Pulmonary artery endothelial cell (primary cell): ENCODE data around the gene MPO. TPM values are rescaled to one million over a fixed set of nuclear protein-coding genes. Genes with fewer than 3 reads are reported as not detected.

Experiments used
- DNase-seq: peaks from one replicate; pipeline ENCODE4 v3.0.0-alpha.2; 2011; ENCODE audit warnings: low read depth, low spot score
- total RNA-seq: library from RNA; depleted of rRNA; stranded (reverse); fragments of >200 nt; gene quantifications from 2 replicates; pipeline ENCODE4 v1.2.3, GENCODE V29; 2014

Gene MPO
- total RNA-seq, 1 donor from 2014 or later, result under 0.01 TPM

- no peak for DNase-seq
Observed at GRCh38 chr17:58306131-58306951, 25.6 kb upstream of the MPO start.

DNA sequence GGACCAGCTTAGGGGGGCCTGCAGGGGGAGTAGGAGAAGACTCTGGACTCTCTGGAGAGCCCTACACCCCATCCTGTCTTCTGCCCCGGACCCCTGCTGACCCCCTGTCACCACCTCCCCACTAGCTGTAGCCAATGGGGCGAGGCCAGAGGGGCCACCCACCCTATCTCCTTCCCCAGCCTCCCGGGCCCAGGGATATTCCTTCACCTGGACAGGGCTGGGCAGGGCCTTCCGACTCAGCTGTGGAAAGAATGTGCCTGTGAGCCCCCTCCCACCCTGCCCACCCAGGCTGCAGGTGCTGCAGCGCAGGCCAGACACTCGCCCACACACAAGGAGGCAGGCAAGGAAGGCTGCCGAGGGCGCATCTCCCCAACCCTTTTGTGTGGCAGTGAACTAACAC lies 24.9 kb upstream of the MPO start:
- DNase-seq, result no peak

- no peak for DNase-seq
Observed at GRCh38 chr17:58304750-58305486, 24.2 kb upstream of the MPO start.

DNA sequence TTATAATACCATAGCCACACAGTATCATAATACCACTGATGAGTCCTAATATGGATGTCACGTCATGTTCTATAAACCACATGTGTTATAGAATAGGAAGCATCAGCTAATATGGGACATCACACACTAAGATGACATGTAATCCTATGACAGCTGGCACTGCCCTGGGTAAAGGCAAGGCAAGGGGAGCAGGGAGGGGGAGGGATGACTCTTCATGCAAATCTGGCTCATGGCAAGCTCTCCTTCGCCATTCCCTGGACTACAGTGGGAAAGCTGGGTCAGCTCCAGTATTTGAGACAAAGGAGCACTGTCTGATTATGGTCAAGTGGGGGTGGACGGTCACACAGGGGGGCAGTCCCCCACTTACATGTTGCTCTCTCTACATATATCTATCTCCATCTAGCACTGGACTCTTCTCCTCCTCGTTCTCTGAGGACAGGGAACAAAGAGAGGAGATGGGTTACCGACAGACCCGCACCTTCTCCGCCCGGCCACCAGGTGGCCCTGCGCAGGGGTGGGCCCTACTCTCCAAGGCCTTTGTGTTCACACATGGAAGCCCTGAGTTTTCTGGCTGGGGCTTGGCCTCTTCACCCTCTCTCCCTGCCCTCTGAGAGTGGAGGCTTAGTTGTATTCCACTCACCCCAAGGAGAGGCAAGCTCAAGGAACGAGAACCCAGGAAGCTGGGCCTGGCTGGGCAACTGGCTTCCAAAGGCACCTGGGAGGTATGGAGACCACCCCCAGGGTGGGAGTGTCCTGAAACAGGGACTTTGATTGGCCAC lies 23.4 kb upstream of the MPO start:
- DNase-seq, result no peak

DNA sequence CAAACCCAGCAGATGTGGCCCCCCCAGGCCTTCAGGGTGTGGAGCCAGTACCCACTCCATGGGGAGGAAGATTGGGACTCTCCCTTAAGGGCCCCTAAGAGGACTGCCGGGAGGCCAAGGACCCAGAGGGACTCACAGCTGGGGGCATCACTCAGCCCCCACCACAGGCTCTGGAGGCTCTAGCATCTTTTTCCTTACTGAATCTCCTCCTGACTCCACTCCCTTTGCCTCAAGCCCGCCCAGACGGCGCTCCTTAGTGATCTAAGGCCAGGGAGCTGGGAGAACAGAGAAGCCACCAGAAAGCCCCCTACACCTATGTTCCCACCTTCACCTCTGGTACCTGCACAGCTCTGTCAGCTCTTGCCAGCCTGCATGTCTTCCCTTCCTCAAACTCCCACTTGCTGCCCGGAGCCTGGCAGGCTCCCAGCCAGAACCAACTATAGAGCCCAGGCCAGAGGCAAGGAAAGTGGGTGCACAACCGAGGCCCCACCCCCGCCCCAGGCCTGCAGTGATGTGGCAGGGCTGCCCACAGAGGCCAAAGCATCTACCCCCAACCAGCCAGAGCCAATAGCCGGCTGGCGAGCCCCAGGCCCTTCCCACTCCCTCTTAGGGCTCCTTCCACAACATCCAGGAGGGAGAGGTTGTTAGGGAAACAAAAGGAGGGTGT lies 22.3 kb upstream of the MPO start:
- no peak for DNase-seq

DNA sequence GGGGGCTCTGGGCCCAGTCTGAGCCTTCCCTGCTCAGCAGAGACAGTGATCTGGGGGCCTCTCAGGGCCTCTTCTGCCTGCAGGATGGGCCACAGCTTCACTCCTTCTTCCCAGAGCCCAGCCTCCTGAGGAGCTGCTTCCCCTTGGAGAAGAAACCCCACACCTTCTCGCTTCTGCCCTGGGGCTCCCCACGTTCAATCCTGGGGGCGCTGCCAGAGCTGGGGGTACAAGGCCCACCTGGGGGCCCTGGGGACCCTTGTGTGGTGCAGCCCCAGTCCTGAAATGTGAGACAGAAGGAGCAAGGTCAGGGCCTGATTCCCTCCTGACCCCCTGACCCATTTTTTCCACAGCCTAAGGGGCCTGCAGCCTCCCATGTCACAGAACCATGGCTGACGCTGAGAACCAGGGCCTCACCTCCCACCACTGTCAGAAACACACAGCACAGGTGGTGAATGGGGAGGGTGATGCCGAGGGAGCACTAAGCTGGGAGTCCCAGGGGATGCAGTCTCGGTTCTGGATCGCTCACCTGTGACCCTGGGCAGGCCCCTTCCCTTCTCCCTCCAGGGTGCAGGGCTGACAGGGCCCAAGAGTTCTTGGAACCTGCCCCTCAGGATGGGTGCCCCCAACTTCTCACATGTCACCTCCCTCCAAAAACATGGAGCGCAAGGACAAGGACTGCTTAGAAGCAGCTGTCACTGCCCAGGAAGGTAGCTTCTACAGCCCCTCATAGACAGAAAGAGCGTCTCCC lies 21.6 kb upstream of the MPO start:
- DNase-seq, result no peak

- DNase-seq, result no peak
Observed at GRCh38 chr17:58301504-58302150, 20.9 kb upstream of the MPO start.

- DNase-seq, result no peak
Observed at GRCh38 chr17:58300336-58300735, 19.6 kb upstream of the MPO start.

- no peak for DNase-seq
Observed at GRCh38 chr17:58294034-58294433, 13.3 kb upstream of the MPO start.

- no peak for DNase-seq
Observed at GRCh38 chr17:58291246-58291645, 10.5 kb upstream of the MPO start.

GRCh38 chr17:58289869-58290268 lies 9.1 kb upstream of the MPO start:
- no peak for DNase-seq

- DNase-seq, result no peak
Observed at GRCh38 chr17:58285422-58285810, 4.7 kb upstream of the MPO start.

DNA sequence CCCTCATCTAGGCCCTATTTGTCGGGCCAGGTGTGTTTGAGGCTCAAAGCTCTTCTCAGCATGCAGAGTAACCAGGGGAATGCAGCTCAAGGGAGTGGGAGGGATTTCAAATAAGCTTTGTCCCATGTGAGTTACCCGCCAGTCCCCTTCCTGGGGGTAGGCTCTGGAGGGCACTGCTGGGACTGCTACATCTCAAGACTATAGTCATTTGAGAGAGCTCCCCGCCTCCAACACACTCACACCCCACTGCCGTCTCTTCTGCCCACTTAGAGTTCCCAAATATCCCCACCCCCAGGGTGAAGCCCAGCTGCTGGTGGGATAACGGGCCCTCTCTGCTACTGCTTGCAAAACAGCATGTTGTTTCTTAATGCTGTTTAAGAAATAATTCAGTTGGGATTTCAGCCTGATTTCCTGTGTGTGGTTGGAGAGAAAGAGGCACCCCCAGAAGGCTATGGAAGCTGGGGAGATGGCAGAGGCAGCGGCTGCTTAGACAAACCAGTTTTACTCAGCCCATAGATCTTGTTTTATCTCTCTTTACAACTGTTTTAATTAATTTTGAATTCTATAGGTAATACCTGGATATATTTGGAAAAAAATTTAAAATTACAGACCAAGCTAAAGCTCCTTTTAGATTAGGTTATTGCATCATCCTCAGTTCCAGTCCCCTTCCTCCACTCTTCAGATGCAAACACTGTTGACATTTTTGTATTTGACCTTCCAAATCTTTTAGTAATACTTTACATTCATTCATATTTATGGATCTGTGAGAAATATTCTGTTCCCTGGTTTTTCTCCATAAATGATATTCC lies 4.1 kb upstream of the MPO start:
- no peak for DNase-seq

- DNase-seq, result no peak
Observed at GRCh38 chr17:58283674-58284612, 3.2 kb upstream of the MPO start.

GRCh38 chr17:58282442-58282841 lies 1.7 kb upstream of the MPO start:
- no peak for DNase-seq

DNA sequence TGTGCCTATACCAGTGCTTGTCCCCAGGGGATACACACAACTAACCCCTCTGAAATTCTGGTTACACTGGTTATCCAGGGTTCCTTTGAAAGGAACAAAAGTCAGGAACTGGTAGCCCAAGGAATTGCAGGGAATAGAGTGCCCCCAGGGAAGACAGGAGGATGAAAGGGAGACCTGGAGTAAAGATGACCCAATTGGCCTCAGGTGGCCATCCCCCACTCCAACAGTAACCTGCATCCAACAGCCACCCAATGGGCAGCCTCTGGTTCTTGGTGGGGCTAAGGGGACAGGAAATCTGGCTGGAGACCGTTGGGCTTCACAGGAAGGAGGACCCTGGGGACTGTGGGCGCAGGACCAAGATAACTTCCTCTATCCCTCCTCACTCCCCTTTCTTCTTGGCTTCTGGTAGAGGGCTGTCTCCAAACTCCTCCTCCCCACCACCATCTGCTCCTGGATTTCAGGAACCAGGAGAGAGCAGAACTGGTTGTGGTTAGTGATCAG lies 826 bp upstream of the MPO start:
- no peak for DNase-seq

DNA sequence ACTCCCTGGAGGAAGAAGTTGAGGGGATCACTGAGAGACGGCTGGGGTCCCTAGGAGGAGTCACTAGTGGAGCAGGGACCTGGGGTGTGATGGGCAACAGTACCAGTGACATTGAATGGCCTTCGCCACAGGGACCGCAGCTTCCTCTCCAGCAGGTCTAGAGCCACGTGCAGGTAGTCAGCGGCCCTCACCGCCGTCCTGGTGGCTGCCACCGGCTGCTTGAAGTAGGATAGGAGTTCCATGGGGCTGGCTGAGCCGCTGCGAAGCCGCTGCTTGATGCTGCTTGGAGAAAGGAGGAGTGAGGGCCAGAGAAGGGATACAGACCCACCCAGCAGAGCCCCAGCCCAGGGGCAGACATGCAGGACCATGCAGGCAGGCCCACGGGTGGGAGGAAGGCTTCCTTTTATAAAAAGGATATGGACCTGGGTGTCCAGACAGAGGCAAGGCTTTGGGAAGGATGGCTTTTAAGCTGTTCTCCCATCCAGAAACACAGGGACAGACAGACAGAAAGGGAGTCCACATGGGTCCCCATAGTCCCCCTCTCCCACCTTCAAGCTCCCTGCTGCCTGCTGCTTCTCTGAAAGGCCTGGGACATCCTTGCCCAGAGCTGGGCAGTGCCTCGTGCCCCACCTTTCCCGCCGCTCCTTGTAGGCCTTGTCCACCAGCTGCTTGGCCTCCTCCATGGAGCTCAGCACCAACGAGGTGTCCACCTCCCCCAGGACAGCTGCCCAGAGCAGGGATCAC lies 827 bp downstream of the MPO start:
- no peak for DNase-seq
